ENCODE results near the gene ARID5B.
"Not testable (repeated sequence)": the region's sequence is repeated elsewhere in the genome, so short reads cannot be mapped to it uniquely, and the experiment has no call there.

The ARID5B gene

DNA sequence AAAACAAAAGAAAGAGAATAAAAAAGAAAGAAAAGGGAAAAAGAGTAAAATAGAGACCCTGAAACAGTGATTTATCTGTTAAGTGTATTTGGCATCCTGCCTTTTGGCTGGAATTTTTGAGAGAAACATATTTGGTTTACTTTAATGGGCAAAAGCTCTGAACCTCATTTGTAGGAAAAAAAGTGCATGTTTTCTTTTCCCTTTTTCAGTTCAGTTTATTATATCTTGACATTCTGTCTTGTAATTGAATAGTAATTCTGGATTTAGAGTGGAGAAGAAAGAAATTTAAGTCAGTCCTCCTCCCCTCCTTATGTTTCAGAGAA lies 69.5 kb downstream of the ARID5B start:
- no peak for DNase-seq

DNA sequence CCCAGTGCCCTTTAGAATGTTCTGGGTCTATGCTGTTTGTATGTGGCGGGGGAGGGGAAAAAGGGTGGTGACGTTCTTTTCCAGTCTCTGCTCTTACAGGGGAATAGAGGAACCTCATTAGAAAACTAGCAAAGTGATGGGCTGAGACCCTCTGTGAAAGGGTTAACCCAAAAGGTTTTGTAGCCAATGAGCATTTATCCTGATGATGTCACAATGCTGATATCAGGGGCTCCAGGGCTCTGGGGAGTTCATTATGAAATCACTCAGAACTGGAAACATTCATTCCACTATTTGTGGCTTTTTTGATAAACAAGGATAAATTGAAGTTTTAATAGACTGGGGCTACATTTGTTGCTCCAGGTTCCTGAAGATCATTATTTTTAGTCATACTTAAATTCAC lies 71.7 kb downstream of the ARID5B start:
- no peak for DNase-seq

DNA sequence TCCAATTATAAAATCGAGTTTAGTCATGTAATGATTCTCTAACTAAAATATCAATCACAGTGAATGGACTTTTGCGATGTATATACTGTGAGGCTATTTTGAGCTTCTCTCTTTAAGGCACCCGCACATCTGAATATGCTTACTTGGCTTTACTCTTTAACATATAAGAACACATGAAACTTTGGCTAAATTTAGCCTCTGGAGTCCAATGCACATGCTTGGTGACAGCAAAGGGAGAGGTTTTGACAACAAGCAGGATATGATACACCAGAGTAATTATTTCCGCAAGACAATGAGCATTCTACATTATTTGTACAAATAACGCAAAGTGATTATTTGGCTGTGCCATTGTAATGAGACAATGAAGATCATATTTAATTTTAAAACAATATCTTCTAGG lies 72.4 kb downstream of the ARID5B start:
- no peak for DNase-seq

DNA sequence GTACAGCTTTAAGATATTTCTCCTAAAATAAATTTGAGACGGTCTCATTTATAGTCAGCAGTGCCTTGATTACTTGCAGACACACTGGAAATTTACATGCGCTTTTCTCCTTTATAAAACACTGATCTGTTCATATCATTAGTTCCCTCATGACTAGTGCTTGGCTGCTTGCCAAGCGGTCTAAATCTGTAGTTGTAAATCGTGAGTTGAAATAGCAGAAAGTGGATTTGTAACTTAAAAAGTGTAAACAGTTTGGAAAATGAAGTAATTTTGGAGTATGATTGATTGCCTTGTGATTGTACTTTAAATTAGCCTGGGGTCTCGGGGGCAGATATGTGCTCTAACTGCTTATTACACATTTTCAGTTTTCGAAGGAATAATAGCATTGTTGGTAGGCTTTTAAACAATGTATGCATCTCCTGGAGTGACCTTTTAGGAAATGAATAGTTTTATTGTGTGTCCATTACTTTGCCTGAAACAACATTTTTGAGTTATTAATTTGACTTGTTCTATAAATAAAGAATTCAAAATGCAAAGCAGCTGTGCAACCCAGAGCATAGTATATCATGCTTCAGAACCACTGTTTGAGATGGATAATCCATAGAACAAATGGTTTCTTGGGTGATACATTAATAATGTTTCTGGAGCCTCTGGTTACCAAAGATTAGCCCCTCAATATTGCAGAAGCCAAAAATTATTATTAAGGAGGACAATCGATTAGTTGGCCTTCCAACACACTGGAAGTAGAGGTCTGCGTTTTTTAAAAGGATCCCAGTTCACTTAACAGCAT lies 73.3 kb downstream of the ARID5B start:
- DNase-seq = no peak

DNA sequence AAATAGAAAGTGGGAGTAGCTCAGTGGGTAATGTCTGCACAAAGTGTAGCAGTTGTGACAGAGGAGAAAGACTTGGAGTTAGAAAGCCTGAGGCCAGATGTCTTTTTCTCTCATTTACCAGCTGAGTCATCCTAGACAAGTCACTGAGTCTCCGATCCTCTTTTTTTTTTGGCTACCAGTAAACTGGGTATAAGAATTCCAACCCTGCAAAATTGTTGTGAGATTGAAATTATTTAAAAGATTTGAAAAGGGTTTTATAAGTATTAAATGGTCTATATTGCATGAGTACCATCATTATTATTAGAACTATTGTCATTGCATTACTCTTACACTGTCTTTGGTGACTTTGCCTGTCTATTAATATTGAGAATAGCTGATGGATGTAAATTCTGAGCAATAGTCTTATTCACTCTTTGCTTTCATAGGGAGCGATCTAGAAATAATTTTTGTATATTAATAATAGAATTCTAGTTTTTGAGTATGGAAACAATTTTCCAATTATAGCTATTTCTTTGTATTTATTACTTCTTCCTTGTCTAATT lies 74.0 kb downstream of the ARID5B start:
- no peak for DNase-seq

DNA sequence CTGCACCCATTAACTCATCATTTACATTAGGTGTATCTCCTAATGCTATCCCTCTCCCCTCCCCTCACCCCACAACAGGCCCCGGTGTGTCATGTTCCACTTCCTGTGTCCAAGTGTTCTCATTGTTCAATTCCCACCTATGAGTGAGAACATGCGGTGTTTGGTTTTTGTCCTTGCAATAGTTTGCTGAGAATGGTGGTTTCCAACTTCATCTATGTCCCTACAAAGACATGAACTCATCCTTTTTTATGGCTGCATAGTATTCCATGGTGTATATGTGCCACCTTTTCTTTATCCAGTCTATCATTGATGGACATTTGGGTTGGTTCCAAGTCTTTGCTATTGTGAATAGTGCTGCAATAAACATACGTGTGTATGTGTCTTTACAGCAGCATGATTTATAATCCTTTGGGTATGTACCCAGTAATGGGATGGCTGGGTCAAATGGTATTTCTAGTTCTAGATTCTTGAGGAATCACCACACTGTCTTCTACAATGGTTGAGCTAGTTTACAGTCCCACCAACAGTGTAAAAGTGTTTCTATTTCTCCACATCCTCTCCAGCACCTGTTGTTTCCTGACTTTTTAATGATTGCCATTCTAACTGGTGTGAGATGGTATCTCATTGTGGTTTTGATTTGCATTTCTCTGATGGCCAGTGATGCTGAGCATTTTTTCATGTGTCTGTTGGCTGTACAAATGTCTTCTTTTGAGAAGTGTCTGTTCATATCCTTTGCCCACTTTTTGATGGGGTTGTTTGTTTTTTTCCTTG lies 75.6 kb downstream of the ARID5B start:
- DNase-seq = not testable (repeated sequence)

DNA sequence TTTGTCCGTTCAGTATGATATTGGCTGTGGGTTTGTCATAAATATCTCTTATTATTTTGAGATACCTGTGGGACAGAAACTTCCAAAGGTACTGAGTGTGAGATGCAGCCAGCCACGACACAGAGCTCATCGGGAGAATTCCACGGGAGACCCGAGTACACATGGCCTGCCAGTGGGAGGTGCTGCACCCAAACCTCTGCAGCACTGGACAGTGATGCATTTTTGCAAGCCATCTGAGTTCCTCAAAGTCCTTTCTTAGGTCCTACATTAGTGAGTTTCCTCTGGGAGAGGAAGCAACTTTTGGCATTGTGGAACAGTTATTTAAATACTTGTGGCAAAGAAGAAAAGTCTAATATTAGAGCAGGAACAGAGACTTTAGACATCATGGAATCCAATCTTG lies 77.5 kb downstream of the ARID5B start:
- no peak for DNase-seq

DNA sequence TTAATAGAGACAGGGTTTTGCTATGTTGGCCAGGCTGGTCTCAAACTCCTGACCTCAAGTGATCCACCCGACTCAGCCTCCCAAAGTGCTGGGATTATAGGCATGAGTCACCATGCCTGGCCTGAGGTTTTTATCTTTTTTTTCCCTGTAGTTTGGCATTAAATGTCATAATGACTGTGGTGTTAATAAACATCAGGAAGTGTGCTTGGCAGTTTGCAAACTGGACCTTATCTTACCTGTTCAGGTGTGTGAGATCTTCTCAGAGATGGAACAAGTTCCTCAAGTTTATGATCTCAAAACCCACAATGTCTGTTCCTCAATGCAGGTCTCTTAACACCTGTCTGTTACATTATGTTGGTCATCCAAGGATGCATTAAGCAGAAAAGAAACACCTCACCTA lies 80.0 kb downstream of the ARID5B start:
- DNase-seq = no peak

DNA sequence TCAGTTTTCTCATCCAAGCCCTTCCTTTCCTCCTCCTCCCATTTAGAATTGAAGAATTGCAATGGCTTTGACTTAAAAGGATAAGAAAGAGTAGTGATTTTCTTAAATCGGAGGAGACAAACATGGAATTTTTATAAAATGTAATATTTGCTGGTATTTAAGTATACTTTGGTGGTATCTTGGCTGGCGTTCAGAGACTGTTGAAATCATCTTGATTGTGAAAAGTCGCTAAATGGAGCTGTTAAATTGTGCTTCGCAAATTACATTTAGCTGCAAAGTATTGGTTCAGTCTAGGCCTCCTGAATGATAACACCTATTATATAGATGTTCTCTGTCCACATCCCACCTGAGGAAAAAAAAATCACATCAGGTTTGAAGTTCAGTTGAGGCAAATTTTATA lies 81.8 kb downstream of the ARID5B start:
- DNase-seq = no peak

DNA sequence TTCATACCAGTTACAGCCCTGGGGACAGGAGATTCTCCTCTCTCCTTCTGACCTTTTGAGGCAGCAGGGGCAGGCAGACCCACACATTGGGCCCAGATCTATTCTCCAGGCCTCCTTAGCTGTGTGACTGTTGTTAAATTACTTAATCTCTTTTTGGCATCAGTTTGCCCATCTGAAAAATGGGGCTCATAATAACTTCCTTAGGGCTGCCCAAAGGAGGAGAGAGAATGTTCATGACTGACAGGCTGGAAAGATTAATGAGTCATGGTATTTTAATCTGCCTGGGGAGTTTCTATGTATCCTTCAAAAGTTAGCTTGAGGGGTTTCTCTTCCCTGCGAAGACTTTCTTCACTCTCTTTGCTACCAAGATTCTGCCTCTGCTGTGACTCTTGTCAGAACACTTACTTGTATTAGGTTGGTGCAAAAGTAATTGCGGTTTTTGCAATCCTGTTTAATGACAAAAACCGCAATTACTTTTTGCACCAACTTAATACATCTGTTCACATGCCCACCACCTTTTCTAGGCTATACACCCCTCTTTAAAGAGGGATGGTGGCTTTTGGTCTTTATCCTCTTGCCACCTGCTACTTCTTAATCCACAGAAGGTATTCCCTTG lies 83.4 kb downstream of the ARID5B start:
- no peak for DNase-seq

DNA sequence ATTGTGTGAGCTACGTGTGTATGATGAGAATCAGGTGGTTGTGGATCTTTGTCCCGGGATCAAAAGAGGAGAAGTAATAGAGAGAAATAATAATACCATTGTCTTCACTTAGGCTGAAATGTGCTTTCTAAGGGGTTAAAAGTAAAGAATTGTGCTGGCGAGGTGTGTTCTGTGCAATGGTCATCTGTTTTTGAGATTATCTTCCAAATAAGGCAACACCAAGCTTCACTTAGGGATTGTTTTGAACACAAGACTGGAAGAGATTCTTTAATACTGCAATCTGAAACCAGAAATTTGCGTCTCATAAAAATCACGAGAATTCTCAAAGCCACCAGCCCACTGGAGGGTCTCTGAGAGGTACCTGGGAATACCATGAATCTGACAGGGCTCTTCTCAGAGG lies 84.2 kb downstream of the ARID5B start:
- DNase-seq = no peak

DNA sequence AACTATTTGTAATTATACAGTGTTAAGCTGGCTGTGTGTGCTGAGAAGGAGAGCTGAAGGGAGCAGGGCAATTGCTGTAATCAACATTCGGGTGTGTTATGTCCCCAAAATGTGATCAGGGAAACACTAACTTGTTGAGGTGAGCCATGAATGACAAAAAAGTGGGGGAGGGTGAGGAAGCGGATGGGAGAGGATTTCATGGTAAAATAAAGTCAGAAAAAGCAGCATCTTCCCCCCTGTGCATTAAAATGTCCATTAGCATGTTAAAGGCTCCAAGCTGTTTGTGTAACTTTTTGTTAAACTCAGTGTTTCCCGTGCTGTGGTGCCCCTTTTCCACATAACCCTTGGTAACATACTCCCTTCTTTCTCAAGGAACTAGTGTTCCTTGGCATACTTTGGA lies 84.9 kb downstream of the ARID5B start:
- DNase-seq = no peak

DNA sequence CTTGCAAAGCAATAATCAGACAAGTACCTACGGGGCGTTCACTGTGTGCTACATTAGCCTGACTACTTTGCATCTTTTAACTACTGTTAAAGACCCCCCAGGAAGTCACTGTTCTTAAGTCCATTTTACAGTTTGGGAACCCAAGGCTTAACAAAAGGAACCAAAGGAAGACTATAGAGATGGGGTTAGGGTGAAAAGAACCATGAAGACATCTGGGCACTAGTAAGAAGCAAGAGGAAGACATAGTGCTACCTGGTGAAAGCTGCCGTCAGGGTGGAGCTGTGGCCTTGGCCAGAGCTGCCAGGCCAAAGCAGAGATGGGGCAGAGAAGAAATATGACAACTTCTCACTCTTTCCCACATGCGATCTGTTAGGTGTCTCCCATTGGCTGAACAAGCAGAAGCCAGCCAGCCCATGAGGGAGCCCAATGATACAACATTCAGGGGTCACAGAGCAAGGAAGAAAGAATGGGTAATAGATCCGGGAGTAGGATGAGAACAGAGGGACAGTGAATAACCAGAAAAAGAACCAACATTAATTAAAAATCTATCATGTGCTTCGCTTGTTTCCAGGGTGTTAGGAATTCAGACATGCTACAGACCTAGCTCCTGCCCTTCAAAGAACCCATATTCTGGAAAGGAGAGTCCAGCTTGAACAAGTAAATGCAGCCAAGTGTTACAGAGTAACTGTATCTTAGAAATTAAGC lies 85.4 kb downstream of the ARID5B start:
- no peak for DNase-seq

DNA sequence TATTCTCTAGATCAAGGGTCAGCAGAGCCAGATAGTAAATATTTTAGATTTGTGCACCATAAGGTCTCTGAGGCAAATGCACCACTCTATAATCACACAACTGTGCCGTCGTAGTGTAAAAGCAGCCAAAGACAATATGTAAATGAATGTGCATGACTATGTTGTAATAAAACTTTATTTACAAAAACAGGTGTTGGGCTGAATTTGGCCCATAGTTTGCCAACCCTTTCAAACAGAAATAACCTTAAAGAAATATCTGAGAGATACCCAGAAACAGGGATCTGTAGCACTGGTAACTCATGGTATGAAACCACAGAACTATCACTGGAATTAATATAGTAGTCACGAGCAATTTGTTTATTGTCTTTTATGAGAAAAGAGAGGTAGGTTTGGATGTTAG lies 86.0 kb downstream of the ARID5B start:
- no peak for DNase-seq

DNA sequence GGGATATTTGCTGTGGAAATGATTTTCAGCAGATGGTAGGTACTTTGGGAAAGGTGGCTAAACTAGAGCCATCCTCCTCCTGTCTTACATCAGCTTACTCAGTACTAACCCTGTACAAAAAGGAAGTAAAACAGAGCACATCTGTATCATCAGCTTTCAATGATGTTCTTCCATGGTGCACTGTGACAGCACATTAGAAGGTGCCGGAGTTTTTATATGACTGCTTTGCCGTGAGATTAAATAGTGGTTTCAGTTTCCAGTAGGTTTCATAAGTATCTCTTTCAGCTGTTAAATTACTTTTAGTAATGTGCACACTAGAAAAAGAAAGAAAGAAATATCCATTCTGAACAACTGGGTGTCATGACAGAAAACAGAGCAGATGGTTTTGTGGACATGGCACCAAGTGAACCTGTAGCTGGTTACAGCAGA lies 86.5 kb downstream of the ARID5B start:
- no peak for DNase-seq

DNA sequence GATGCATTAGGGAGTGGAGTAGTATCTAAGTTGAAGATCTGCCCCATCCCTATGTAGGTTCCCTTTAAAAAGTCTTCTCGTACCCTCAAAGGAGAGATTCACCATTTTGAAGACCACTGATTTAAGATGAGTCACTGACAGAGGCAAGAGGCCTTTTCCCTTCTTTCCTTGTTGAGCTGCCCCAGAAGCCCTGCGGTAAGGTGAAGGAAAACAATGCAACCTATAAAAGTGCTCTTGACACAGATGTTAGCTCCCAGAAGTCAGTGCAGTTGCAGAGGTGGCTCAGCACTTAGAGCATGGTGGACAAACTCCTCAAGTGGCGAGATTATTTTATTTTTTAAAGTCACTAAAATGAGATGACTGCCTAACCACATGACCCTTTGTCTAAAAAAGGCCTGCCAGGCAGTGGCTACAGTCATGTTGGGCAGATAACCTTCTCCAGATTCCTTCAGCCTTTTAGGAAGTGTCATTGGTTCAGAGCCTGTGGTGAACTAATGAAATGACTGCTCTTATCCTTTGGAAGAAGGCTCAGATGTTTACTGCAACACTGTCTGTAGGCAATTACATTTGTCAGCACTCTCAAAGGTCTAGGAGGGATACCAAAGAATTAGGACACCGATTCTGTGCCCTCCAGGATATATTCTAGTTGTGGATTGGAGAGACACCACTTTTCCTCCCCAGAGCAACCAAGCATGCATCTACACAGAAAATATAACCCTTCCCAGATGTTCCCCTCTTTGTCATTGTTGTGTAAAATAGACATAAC lies 88.7 kb downstream of the ARID5B start:
- DNase-seq = no peak

DNA sequence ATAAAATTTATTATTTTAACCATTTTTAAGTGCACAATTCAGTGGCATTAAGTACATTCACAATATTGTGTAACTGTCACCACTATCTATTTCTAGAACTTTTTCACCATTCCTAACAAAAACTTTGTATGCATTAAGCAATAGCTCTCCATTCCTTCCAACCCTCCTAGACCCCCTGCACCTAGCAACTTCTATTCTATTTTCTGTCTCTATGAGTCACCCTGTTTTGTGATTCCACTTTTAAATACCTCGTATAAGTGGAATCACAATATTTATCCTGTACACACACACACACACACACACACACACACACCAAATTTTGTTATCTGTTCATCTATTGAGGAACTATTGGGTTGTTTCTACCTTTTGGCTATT lies 89.2 kb downstream of the ARID5B start:
- DNase-seq = no peak

DNA sequence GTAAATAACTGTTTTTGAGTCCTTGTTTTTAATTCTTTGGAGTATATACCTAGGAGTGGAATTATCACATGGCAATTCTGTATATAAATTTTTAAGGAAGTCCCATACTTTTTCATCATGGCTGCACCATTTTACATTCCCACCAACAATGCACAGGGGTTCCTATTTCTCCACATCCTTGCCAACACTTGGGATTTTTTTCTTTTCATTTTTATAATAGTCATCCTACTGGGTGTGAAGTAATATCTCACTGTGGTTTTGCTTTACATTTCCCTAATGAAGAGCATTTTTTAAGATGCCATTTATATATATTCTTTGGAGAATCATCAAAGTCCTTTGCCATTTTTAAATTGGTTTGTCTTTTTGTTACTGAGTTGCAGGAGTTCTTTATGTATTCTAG lies 89.7 kb downstream of the ARID5B start:
- DNase-seq = no peak

DNA sequence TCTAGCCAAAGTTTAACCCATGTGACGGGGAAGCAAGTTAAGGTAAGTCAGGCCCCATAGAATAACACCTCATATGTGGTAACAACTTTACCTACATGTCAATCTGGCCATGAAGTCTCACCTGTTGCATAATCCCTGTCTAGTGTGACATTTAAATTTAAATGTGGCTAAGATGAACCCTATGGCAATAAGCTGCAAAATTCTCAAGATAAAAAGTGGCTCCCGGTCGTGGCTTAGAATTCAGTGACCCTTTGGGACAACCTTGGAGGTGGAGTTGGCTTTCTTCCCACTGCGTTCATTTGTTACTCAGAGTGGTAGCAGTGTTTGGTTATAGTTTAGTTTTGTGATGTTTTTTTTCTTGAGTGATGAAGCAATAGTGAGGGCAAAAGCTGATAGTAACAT lies 90.6 kb downstream of the ARID5B start:
- no peak for DNase-seq

DNA sequence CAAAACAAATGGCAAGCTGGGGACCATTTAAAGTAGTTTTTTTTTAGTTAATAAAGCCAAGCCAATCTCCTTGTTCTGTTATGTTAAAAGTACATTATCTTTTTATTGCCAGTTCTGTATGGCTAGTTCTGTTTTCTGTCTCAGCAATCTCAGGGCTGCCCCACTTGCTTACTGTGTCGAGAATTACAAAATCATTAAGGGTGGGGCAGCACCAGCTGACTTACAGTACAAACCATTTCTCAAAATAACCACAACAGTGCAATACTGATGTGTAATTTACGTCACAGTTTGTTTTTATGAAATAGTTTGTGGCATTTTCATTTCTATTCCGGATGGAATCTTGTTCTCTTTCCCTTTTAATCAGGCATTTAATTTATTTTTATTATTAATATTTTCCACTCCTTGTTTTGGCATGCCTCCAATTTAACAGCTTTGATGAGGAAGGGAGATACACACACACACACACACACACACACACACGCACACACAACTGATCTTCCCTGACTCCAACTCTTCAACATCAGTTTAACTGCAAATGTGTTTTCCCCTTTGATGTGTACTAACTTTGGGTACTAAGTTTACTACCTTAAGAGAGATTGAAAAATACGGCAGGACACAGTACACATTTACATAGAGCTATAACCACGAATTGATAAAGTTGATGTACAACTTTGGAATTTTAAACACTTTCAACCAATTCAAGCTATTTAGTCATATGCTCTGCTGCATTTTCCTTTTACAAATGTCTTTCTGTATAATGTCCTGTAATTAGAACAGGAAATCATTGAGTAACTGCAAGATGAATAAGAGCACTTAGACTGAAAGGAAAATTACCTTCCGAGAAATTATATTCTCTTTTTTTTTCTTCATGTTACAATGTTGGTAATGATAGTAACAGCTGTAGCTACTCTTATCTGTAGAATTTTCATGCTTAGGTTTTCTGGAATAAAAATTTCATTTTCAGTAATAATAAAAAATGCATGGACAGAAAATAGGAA lies 91.5 kb downstream of the ARID5B start:
- peak; percentile 30 for DNase-seq

DNA sequence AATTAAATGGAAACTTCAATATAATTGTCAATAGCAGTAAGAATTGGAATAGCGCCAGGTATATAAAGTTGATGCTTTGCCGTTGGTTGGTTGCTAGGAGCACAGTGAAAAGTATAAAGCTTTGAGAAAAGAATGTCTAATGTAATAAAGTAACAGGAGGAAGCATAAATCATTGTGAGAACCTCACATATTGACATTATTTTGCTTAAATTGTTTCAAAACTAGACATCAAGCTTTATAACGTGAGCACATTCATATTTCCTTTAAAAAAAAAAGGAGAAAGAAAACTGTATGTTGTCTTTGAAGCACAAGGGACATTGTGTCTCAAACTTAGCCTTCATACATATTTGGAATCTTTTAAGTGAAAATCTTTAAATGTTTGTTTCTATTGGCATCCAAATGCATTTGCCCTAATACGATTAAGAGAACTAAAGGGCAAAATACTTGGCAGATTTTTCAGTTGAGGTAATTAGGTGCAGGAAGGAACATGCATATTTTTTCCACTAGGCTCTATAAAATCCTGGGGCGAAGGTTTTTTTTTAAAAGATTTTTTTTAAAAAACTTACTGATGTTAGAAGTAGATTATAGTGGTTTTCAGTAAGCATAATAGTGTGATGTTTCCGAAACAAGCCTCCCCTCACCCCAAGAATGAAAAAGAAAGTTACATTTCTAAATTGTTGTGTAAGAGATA lies 92.4 kb downstream of the ARID5B start:
- DNase-seq = no peak

Data from activated effector memory CD4-positive, alpha-beta T cell treated with Interleukin-2 at 50 U/mL for 16 hours (primary cell).